HFF-Myc (cell line): ENCODE measurements around the gene C1QC.

Experiments
- DNase-seq: peaks from one replicate; pipeline ENCODE4 v3.0.0-alpha.2; 2011; ENCODE audit warnings: low read depth; ENCODE audit errors: extremely low read depth
- H3K4me3 ChIP-seq: replicated peaks from 2 replicates; pipeline ENCODE4 v1.5.1; 2011; ENCODE audit warnings: low read depth, mild to moderate bottlenecking, control low read depth, low read length
- TF ChIP-seq, protein P1 (sequence below): IDR thresholded peaks from 2 replicates; pipeline ENCODE4 v1.5.1; 2012; ENCODE audit warnings: mild to moderate bottlenecking, low read depth, low read length, control low read depth; ENCODE audit errors: missing control alignments

The C1QC gene

DNA sequence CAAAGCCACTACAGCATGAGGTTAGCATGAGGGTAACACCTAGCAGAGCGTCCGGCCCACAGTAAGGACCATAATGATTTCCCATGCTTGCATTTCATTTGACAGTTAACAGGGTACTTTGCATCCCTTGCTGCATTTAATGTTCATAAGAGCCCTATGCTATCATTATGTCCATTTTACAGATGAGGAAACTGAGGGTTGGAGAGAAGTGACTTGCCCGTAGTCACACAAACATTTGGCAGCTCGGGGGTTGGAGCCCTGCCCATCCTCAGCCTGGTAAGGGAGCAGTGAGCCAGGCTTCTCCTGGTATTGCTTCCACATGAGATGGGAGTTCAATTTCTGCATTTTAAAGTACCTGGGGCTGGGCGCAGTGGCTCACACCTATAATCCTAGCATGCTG is 50.7 kb downstream of the C1QC start:
- DNase-seq, result no peak
- H3K4me3 ChIP-seq, result no peak overlapping the region
- TF ChIP-seq, protein P1, sequence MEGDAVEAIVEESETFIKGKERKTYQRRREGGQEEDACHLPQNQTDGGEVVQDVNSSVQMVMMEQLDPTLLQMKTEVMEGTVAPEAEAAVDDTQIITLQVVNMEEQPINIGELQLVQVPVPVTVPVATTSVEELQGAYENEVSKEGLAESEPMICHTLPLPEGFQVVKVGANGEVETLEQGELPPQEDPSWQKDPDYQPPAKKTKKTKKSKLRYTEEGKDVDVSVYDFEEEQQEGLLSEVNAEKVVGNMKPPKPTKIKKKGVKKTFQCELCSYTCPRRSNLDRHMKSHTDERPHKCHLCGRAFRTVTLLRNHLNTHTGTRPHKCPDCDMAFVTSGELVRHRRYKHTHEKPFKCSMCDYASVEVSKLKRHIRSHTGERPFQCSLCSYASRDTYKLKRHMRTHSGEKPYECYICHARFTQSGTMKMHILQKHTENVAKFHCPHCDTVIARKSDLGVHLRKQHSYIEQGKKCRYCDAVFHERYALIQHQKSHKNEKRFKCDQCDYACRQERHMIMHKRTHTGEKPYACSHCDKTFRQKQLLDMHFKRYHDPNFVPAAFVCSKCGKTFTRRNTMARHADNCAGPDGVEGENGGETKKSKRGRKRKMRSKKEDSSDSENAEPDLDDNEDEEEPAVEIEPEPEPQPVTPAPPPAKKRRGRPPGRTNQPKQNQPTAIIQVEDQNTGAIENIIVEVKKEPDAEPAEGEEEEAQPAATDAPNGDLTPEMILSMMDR, result no peak

DNA sequence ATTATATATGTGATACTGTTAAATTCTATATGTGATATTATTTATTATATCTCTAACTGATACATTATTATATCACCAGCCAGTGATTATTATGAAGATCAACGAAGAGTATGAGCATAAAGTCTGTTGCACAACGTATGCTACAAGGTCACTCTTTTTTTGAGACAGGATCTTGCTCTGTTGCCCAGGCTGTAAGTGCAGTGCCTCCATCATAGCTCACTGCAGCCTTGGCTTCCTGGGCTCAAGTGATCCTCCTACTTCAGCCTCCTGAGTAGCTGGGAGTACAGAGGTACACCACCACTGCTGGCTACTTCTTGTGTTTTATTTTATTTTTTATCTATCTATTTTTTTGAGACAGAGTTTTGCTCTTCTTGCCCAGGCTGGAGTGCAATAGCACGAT is 53.2 kb downstream of the C1QC start:
- no peak for DNase-seq
- no peak overlapping the region for H3K4me3 ChIP-seq
- TF ChIP-seq, protein P1, result no peak
